Smooth muscle cell of trachea (primary cell): ENCODE results near the gene ANKRD61. TPM values are rescaled to one million over a fixed set of nuclear protein-coding genes. Genes with fewer than 3 reads are reported as not detected.

Source experiments
- total RNA-seq: library from RNA; depleted of rRNA; stranded (reverse); fragments of >200 nt; gene quantifications from 2 replicates; pipeline ENCODE4 v1.2.1, GENCODE V29; 2014

Gene ANKRD61
- total RNA-seq: not detected in 2 replicates

DNA sequence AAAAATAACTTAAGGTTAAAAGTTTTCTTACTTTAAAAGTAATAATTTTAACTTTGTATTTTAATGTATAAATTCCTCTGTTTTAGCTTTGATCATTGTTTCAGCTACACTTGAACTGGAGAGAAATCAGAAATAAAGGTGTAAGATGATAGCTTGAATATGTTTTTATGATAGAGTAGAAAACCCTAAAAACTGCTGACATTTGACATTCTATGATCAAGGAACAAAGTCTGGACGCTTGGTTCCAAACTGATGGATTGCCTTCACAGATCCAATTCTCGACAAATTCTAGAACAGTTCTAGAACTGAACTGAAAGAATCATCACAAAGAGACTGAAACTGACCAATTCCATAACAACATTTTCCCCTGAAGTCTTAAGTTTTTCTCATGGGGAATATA is at the start of gene ANKRD61:
TSS of gene ANKRD61 (plus strand) at position 389 of the 400 bp plus-strand sequence. CDS start at position 389, 0 bp downstream.

DNA sequence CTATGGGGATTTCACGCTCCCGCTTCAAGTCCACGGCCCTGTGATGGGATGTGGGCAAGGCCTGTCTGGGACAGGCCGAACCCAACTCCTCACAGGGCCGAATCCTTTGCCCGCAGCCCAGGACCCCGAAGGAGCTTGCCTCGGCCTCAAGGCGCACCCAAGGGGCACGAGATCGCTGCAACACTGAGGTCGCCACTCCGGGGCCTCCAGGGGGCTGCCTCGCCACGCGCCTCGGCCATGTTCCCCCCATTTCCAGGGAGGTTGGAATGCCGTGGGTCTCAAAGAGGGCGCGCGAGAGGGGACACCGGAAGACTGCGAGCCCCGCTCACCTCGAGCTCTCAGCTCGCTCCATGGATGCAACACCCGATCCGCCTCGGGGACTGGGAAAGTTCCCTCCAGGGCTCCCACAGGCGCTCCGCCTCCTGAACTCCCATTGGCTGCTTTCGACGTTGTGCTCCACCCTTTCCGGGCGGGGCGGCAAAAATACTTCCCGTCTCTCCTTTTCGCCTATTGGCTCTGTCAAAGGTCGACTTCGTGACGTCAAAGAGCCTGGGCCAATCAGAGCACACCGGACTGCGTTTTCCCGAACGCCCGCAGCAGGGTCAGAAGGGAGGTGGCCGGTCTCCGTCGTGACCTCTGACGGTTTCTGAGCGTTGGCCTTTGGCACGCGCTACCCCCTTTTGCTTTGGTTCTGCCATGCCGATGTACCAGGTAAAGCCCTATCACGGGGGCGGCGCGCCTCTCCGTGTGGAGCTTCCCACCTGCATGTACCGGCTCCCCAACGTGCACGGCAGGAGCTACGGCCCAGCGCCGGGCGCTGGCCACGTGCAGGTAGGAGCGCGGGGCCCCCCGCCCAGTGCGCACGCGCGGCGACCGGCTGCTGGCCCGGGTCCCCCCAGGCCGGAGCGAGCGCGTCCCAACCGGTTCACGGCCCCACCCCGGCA is 22.2 kb upstream of the ANKRD61 start, which contains the start of the genes AIMP2 and PMS2:
TSS of gene AIMP2 (plus strand) at position 605 of the 944 bp plus-strand sequence. CDS start at position 697, 92 bp downstream.
TSS of gene PMS2 (minus strand) at position 382 of the 944 bp plus-strand sequence. CDS start at position 352, 30 bp downstream.

Other genes starting within 250 kb of the ANKRD61 start
- gene RNF216, start 249.7 kb upstream of the ANKRD61 start, total RNA-seq: 36.8 and 44.7 TPM in 2 replicates
- not detected in 2 replicates for gene OCM, start 150.6 kb upstream of the ANKRD61 start, total RNA-seq
- gene CCZ1, start 132.6 kb upstream of the ANKRD61 start, total RNA-seq: 27.6 and 51.3 TPM in 2 replicates
- gene RSPH10B, start 60.7 kb upstream of the ANKRD61 start, total RNA-seq: 0.50 TPM in 1 of 2 replicates, not detected in the other
- 19.1 and 20.7 TPM in 2 replicates for gene PMS2, start 22.3 kb upstream of the ANKRD61 start, total RNA-seq
- gene AIMP2, start 22.1 kb upstream of the ANKRD61 start, total RNA-seq: 32.6 and 34.2 TPM in 2 replicates
- gene EIF2AK1, start 27.8 kb downstream of the ANKRD61 start, total RNA-seq: 85.2 and 135 TPM in 2 replicates
- 3.5 and 3.9 TPM in 2 replicates for gene USP42, start 73.6 kb downstream of the ANKRD61 start, total RNA-seq
- gene CYTH3, start 241.2 kb downstream of the ANKRD61 start, total RNA-seq: 37.4 and 40.7 TPM in 2 replicates